HL-60/S4 treated with retinoic acid at 250 ng/mL for 4 days and 3 days (cell line): ENCODE measurements around the gene MAST3.

Experiments used
- in situ Hi-C: fragments of 300-500 bp; cut with MboI; formaldehyde crosslinking; loops from 2 replicates; pipeline ENCODE4 v1.7.0; 2022; ENCODE audit warnings: low sequenced_read_pairs

The MAST3 gene

GRCh38 chr19:18131841-18132596 is 34.4 kb downstream of the MAST3 start:
- in situ Hi-C loops: no loop called here

GRCh38 chr19:18135712-18136584 is 38.4 kb downstream of the MAST3 start:
- in situ Hi-C loops: no loop called here

GRCh38 chr19:18137242-18137641 is 39.7 kb downstream of the MAST3 start:
- in situ Hi-C loops: no loop called here

- in situ Hi-C loops: no loop called here
Observed at GRCh38 chr19:18137657-18138339, 40.2 kb downstream of the MAST3 start.

GRCh38 chr19:18140473-18140872 is 42.9 kb downstream of the MAST3 start:
- in situ Hi-C loops: no loop called here

- in situ Hi-C loops: no loop called here
Observed at GRCh38 chr19:18141031-18141430, 43.5 kb downstream of the MAST3 start.

- in situ Hi-C loops: no loop called here
Observed at GRCh38 chr19:18143902-18144301, 46.3 kb downstream of the MAST3 start.

- in situ Hi-C loops: no loop called here
Observed at GRCh38 chr19:18144361-18144760, 46.8 kb downstream of the MAST3 start.

- in situ Hi-C loops: no loop called here
Observed at GRCh38 chr19:18144906-18145305, 47.3 kb downstream of the MAST3 start.

- in situ Hi-C loops: no loop called here
Observed at GRCh38 chr19:18145391-18145999, 47.9 kb downstream of the MAST3 start.

- in situ Hi-C loops: no loop called here
Observed at GRCh38 chr19:18147396-18147795, 49.8 kb downstream of the MAST3 start.

- in situ Hi-C loops: no loop called here
Observed at GRCh38 chr19:18149596-18149975, 52.0 kb downstream of the MAST3 start.

- in situ Hi-C loops: no loop called here
Observed at GRCh38 chr19:18150776-18151624, 53.4 kb downstream of the MAST3 start.

GRCh38 chr19:18152442-18152816 is 54.9 kb downstream of the MAST3 start:
- in situ Hi-C loops: no loop called here

GRCh38 chr19:18152817-18153555 is 55.4 kb downstream of the MAST3 start, which contains the start of gene PIK3R2:
PIK3R2 (plus strand) TSS chr19:18153163; CDS start chr19:18155880, 2,717 bp downstream.
- in situ Hi-C loops: no loop called here

GRCh38 chr19:18153556-18154134 is 56.1 kb downstream of the MAST3 start:
- in situ Hi-C loops: no loop called here

GRCh38 chr19:18155095-18156087 is 57.8 kb downstream of the MAST3 start:
- in situ Hi-C loops: no loop called here

GRCh38 chr19:18156268-18156667 is 58.7 kb downstream of the MAST3 start:
- in situ Hi-C loops: no loop called here
